GM12878 (cell line): Measurements from ENCODE around the gene THY1. TPM values are rescaled to one million over a fixed set of nuclear protein-coding genes. Genes with fewer than 3 reads are reported as not detected.

ENCODE experiments used
- ATAC-seq: fragments of 200-7000 bp; cut with Tn5 transposase; 3 replicates; pipeline ENCODE4 v1.9.1; 2020; ENCODE audit warnings: mild to moderate bottlenecking, moderate library complexity
- BruUV-seq: library from RNA; stranded (reverse); fragments of 400-500 nt; replicated peaks from 2 replicates; lab custom pipeline; 2021; lab: Mats Ljungman, UMichigan
- CTCF ChIA-PET: fragments of 300-600 bp; sonication (Branson Sonifier 250); formaldehyde crosslinking; extraction: SDS; loops from one replicate; lab custom pipeline; 2021; ENCODE audit warnings: inconsistent platforms; lab: Yijun Ruan, JAX
- POLR2A ChIA-PET: fragments of 350-600 bp; formaldehyde crosslinking; extraction: SDS; loops from one replicate; lab custom pipeline; 2021; ENCODE audit warnings: inconsistent platforms; lab: Charles Lee
- RAD21 ChIA-PET: fragments of 300-600 bp; sonication (Branson Sonifier 250); formaldehyde crosslinking; loops from one replicate; lab custom pipeline; 2023; ENCODE audit warnings: antibody characterized with exemption; ENCODE audit not compliant: unreplicated experiment; lab: Charles Lee
- SMC1A ChIA-PET: fragments of 300-600 bp; sonication (Branson Sonifier 250); formaldehyde crosslinking; loops from one replicate; lab custom pipeline; 2023; ENCODE audit not compliant: unreplicated experiment, uncharacterized antibody; lab: Charles Lee
- DNase-seq: peaks from one replicate; pipeline ENCODE4 v3.0.0-alpha.2; 2011; ENCODE audit warnings: low read depth, low spot score
- FAIRE-seq: peaks from 3 replicates; lab custom pipeline; 2011; peaks lifted over from hg19 to GRCh38; lab: Jason Lieb, UNC
- H2AFZ ChIP-seq: 2 replicates; pipeline ENCODE4 v1.6.0; 2011; ENCODE audit warnings: low read depth, low read length, control low read depth; ENCODE audit not compliant: control insufficient read depth
- H3K27ac ChIP-seq: 2 replicates; pipeline ENCODE4 v1.5.1; 2011; ENCODE audit warnings: control low read depth; ENCODE audit not compliant: control insufficient read depth, insufficient read depth
- H3K27me3 ChIP-seq, 2 experiments: replicated peaks in 1 of 2; 2 replicates each; pipeline versions ENCODE4 v1.6.0 to v1.6.1; 2011; ENCODE audit warnings: low read length in 1 of 2; ENCODE audit not compliant: control insufficient read depth in 2 of 2, insufficient read depth in 2 of 2
- H3K36me3 ChIP-seq, 2 experiments: 2 replicates each; pipeline ENCODE4 v1.5.1; 2011; ENCODE audit warnings: low read length in 1 of 2; ENCODE audit not compliant: control insufficient read depth in 2 of 2, insufficient read depth in 2 of 2
- H3K4me1 ChIP-seq: 2 replicates; pipeline ENCODE4 v1.6.1; 2011; ENCODE audit warnings: mild to moderate bottlenecking, low read length, moderate library complexity, mixed read lengths; ENCODE audit not compliant: control insufficient read depth, insufficient read depth
- H3K4me2 ChIP-seq: 2 replicates; pipeline ENCODE4 v1.6.0; 2011; ENCODE audit warnings: control low read depth; ENCODE audit not compliant: control insufficient read depth, insufficient read depth
- H3K4me3 ChIP-seq: fragments of 200-600 bp; sonication (generic); 2 replicates; pipeline ENCODE4 v1.5.1; 2016
- H3K79me2 ChIP-seq: 2 replicates; pipeline ENCODE4 v1.6.0; 2011; ENCODE audit warnings: low read length; ENCODE audit not compliant: control insufficient read depth, insufficient read depth
- H3K9ac ChIP-seq: 2 replicates; pipeline ENCODE4 v1.8.0; 2011; ENCODE audit warnings: low read length, control low read depth, mixed read lengths; ENCODE audit not compliant: control insufficient read depth, insufficient read depth
- H3K9me3 ChIP-seq: replicated peaks from 3 replicates; pipeline ENCODE4 v1.5.1; 2011; ENCODE audit warnings: mild to moderate bottlenecking, low read length; ENCODE audit not compliant: control insufficient read depth, insufficient read depth
- H4K20me1 ChIP-seq: 2 replicates; pipeline ENCODE4 v1.6.0; 2011; ENCODE audit not compliant: control insufficient read depth, insufficient read depth
- GABPA ChIP-seq: IDR thresholded peaks from 2 replicates; pipeline ENCODE4 v1.6.1; 2014; ENCODE audit warnings: antibody characterized with exemption, low read depth, mild to moderate bottlenecking, inconsistent platforms
- SIX5 ChIP-seq: IDR thresholded peaks from 2 replicates; pipeline ENCODE4 v1.6.1; 2011; ENCODE audit warnings: mild to moderate bottlenecking, low read depth, low read length, moderate library complexity; ENCODE audit not compliant: severe bottlenecking
- SMAD5 ChIP-seq: IDR thresholded peaks from 2 replicates; pipeline ENCODE4 v1.6.1; 2016; ENCODE audit warnings: antibody characterized with exemption, low read depth
- SMARCA5 ChIP-seq: fragments of 450-650 bp; IDR thresholded peaks from 2 replicates; pipeline ENCODE4 v1.6.1; 2017; ENCODE audit warnings: mild to moderate bottlenecking
- SP1 ChIP-seq: IDR thresholded peaks from one replicate; pipeline ENCODE4 v1.6.1; 2011; ENCODE audit warnings: low read depth, low read length
- ZNF207 ChIP-seq: fragments of 450-650 bp; IDR thresholded peaks from 2 replicates; pipeline ENCODE4 v1.6.1; 2014; ENCODE audit warnings: antibody characterized with exemption, mild to moderate bottlenecking, borderline replicate concordance
- ZNF274 ChIP-seq: IDR thresholded peaks from one replicate; pipeline ENCODE4 v1.8.0; 2011; ENCODE audit not compliant: insufficient read length, insufficient read depth
- ZNF622 ChIP-seq: fragments of 450-650 bp; IDR thresholded peaks from 2 replicates; pipeline ENCODE4 v1.6.1; 2017; ENCODE audit warnings: mild to moderate bottlenecking, inconsistent platforms
- WGBS: methylation state at CpG from one replicate; pipeline ENCODE4 v1.1.6; 2016; ENCODE audit warnings: low lambda C conversion rate; ENCODE audit not compliant: insufficient replicate concordance, insufficient coverage; ENCODE audit errors: missing lambda C conversion rate; 5-methylcytosine and 5-hydroxymethylcytosine counted together
- in situ Hi-C: fragments of 300-500 bp; cut with MboI; formaldehyde crosslinking; loops from 9 replicates; pipeline ENCODE4 v1.14.3; 2018; ENCODE audit warnings: mixed read lengths
- intact Hi-C: fragments of 100-400 bp; cut with micrococcal nuclease; formaldehyde crosslinking; loops from one replicate; pipeline ENCODE4 v1.14.2; 2022; ENCODE audit not compliant: unreplicated experiment
- polyA plus RNA-seq, 11 experiments: library from polyadenylated mRNA; depleted of rRNA in 4 of 11; unstranded in 6 of 11; stranded (reverse) in 5 of 11; fragments of >200 nt; fragmentation: Nextera tagmentation in 4 of 11; fragmentation: Illumina TruSeq in 1 of 11; extraction: Ambion mirVana in 4 of 11; extraction: Trizol in 1 of 11; gene quantifications; 1 replicate in 1 of 11; 2 replicates in 10 of 11; pipeline versions ENCODE4 v1.2.1 to v1.2.3, GENCODE V29; 2011 to 2016; ENCODE audit warnings: inconsistent platforms in 2 of 11, missing spikeins in 2 of 11, low read depth in 1 of 11
- total RNA-seq, 4 experiments: library from RNA; depleted of rRNA in 3 of 4; stranded (reverse); fragments of >200 nt in 3 of 4; fragmentation: Illumina TruSeq in 1 of 4; extraction: Trizol in 1 of 4; gene quantifications; 2 replicates each; pipeline versions ENCODE4 v1.2.1 to v1.2.3, GENCODE V29; 2013 to 2021
- TF ChIP-seq, protein P1 (sequence below): IDR thresholded peaks from 2 replicates; pipeline ENCODE4 v1.6.1; 2012; ENCODE audit warnings: mild to moderate bottlenecking, low read depth, low read length
- TF ChIP-seq, protein P2 (sequence below): fragments of 450-650 bp; IDR thresholded peaks from 2 replicates; pipeline ENCODE4 v1.6.1; 2017; ENCODE audit warnings: mild to moderate bottlenecking

The THY1 gene
- total and polyA plus RNA-seq, 10 of the 15 experiments (the other 5 are each of a cell fraction or from before 2014, with no cell fraction given), result 0.86 to 20.1 (median 3.2) TPM

DNA sequence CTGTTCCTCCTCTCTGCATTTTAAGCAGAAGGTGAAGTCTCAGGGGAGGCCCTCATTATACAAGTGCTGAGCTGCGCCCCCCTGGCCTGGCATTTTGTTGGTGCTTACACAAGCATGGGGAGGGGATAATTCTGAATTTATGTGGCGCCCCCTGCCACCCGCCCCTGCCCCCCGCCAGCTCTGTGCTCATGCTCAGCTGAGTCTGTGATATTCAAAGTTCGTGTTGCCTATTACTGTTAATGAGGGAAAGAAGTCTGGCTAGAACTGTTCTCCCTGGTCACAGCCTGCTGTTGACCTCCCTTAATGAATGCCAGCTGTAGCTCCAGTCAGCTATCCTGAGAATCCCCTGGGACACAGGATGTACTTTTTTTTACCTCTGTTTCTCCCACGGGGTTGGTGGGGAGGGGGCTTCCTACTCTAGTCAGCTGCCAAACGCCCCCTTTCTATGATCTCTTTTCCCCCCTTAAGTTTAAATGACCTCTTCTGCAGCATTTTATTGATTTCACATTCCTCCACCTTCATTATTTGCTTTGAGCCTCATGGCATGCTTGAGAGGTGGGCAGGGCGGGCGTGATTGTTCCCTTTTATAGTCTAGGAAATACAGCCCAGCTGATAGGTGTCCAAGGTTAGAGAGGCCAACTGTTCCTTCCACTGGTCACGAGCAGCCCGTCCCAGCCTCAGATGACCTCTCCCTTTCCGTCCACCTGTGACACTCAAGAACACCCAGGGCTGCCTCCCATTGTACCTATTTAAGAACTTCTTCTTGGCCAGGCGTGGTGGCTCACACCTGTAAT lies 53.6 kb downstream of the THY1 start:
- TF ChIP-seq ZNF622 (no peak), ZNF274 (no peak), ZNF207 (no peak), SIX5 (no peak), SMARCA5 (no peak), SP1 (no peak), SMAD5 (no peak), GABPA (no peak)
- TF ChIP-seq, protein P1, sequence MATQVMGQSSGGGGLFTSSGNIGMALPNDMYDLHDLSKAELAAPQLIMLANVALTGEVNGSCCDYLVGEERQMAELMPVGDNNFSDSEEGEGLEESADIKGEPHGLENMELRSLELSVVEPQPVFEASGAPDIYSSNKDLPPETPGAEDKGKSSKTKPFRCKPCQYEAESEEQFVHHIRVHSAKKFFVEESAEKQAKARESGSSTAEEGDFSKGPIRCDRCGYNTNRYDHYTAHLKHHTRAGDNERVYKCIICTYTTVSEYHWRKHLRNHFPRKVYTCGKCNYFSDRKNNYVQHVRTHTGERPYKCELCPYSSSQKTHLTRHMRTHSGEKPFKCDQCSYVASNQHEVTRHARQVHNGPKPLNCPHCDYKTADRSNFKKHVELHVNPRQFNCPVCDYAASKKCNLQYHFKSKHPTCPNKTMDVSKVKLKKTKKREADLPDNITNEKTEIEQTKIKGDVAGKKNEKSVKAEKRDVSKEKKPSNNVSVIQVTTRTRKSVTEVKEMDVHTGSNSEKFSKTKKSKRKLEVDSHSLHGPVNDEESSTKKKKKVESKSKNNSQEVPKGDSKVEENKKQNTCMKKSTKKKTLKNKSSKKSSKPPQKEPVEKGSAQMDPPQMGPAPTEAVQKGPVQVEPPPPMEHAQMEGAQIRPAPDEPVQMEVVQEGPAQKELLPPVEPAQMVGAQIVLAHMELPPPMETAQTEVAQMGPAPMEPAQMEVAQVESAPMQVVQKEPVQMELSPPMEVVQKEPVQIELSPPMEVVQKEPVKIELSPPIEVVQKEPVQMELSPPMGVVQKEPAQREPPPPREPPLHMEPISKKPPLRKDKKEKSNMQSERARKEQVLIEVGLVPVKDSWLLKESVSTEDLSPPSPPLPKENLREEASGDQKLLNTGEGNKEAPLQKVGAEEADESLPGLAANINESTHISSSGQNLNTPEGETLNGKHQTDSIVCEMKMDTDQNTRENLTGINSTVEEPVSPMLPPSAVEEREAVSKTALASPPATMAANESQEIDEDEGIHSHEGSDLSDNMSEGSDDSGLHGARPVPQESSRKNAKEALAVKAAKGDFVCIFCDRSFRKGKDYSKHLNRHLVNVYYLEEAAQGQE, result no peak
- TF ChIP-seq, protein P2, sequence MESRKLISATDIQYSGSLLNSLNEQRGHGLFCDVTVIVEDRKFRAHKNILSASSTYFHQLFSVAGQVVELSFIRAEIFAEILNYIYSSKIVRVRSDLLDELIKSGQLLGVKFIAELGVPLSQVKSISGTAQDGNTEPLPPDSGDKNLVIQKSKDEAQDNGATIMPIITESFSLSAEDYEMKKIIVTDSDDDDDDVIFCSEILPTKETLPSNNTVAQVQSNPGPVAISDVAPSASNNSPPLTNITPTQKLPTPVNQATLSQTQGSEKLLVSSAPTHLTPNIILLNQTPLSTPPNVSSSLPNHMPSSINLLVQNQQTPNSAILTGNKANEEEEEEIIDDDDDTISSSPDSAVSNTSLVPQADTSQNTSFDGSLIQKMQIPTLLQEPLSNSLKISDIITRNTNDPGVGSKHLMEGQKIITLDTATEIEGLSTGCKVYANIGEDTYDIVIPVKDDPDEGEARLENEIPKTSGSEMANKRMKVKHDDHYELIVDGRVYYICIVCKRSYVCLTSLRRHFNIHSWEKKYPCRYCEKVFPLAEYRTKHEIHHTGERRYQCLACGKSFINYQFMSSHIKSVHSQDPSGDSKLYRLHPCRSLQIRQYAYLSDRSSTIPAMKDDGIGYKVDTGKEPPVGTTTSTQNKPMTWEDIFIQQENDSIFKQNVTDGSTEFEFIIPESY, result no peak
- TF ChIP-seq, all 136 proteins: peak for 0
- no peak for DNase-seq
- no peaks in the 10 kb centered on the region for H3K36me3 ChIP-seq
- H3K79me2 ChIP-seq, result no peaks in the 10 kb centered on the region
- H2AFZ ChIP-seq, result no peak overlapping the region
- SMC1A ChIA-PET, result interaction anchor here (0.9 to 1.7 kb wide), 2 partner anchors 12 to 106 kb away, joined by 3 read pairs; no protein-coding TSS in a partner anchor
- H3K4me1 ChIP-seq, result no peaks in the 10 kb centered on the region
- CTCF ChIA-PET, result interaction anchor here (0.9 to 17.9 kb wide), 4 partner anchors 8 to 105 kb away, joined by 3 to 183 read pairs (median 4); no protein-coding TSS in a partner anchor
- in situ Hi-C loops (no loop called here), intact Hi-C loops (no loop called here)
- no peaks in the 10 kb centered on the region for H3K9me3 ChIP-seq
- RAD21 ChIA-PET, result interaction anchor here (1.7 kb wide), 1 partner anchor 13 kb away, joined by 6 read pairs; no protein-coding TSS in a partner anchor
- WGBS, result 31% methylated on average over 13 of the region's 13 CpGs
- no peak overlapping the region for H3K4me2 ChIP-seq
- no peaks in the 10 kb centered on the region for H4K20me1 ChIP-seq
- BruUV-seq, result no TSS peak
- peaks cover 4 to 7% of the 10 kb centered on the region in 2 experiments; a peak in 3 of 4 replicates for H3K27me3 ChIP-seq
- POLR2A ChIA-PET, result no interaction called here
- no peak for ATAC-seq
- H3K27ac ChIP-seq, result no peak overlapping the region
- no peak overlapping the region for H3K9ac ChIP-seq
- no peak overlapping the region for H3K4me3 ChIP-seq
- FAIRE-seq, result no peak
